Measurements from ENCODE around the gene MORC1.

GRCh38 chr3:109026821-109027220, 91.1 kb downstream of the MORC1 start:
- TF ChIP-seq EZH2 (IDR thresholded peaks at IDR 0.05; ENCODE audit: borderline replicate concordance, insufficient read depth, low read length, poor library complexity, severe bottlenecking) (no peak), EP300 (conservative IDR thresholded peaks at IDR 0.05; ENCODE audit: poor library complexity, severe bottlenecking) (no peak), POLR2AphosphoS5 (IDR thresholded peaks at IDR 0.05) (no peak), RAD21 (conservative IDR thresholded peaks at IDR 0.05) (no peak)
- TF ChIP-seq, protein P1, sequence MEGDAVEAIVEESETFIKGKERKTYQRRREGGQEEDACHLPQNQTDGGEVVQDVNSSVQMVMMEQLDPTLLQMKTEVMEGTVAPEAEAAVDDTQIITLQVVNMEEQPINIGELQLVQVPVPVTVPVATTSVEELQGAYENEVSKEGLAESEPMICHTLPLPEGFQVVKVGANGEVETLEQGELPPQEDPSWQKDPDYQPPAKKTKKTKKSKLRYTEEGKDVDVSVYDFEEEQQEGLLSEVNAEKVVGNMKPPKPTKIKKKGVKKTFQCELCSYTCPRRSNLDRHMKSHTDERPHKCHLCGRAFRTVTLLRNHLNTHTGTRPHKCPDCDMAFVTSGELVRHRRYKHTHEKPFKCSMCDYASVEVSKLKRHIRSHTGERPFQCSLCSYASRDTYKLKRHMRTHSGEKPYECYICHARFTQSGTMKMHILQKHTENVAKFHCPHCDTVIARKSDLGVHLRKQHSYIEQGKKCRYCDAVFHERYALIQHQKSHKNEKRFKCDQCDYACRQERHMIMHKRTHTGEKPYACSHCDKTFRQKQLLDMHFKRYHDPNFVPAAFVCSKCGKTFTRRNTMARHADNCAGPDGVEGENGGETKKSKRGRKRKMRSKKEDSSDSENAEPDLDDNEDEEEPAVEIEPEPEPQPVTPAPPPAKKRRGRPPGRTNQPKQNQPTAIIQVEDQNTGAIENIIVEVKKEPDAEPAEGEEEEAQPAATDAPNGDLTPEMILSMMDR (IDR thresholded peaks at IDR 0.05; ENCODE audit: poor library complexity, severe bottlenecking), result no peak
- TF ChIP-seq, protein P2, sequence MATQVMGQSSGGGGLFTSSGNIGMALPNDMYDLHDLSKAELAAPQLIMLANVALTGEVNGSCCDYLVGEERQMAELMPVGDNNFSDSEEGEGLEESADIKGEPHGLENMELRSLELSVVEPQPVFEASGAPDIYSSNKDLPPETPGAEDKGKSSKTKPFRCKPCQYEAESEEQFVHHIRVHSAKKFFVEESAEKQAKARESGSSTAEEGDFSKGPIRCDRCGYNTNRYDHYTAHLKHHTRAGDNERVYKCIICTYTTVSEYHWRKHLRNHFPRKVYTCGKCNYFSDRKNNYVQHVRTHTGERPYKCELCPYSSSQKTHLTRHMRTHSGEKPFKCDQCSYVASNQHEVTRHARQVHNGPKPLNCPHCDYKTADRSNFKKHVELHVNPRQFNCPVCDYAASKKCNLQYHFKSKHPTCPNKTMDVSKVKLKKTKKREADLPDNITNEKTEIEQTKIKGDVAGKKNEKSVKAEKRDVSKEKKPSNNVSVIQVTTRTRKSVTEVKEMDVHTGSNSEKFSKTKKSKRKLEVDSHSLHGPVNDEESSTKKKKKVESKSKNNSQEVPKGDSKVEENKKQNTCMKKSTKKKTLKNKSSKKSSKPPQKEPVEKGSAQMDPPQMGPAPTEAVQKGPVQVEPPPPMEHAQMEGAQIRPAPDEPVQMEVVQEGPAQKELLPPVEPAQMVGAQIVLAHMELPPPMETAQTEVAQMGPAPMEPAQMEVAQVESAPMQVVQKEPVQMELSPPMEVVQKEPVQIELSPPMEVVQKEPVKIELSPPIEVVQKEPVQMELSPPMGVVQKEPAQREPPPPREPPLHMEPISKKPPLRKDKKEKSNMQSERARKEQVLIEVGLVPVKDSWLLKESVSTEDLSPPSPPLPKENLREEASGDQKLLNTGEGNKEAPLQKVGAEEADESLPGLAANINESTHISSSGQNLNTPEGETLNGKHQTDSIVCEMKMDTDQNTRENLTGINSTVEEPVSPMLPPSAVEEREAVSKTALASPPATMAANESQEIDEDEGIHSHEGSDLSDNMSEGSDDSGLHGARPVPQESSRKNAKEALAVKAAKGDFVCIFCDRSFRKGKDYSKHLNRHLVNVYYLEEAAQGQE (IDR thresholded peaks at IDR 0.05; ENCODE audit: borderline replicate concordance), result no peak
